Measurements from ENCODE around the gene RBM23.

The RBM23 gene

GRCh38 chr14:22844221-22845102 lies 74.5 kb downstream of the RBM23 start:
- DNase-seq (ENCODE audit: low read depth, low spot score) = no peak

All from smooth muscle cell of the brain vasculature (primary cell).